ENCODE measurements around the gene MFNG.

GRCh38 chr22:37492428-37493344 lies 6.5 kb upstream of the MFNG start:
- TF ChIP-seq CTCF (conservative IDR thresholded peaks at IDR 0.05 in 1 of 2, IDR thresholded peaks at IDR 0.05 in 1 of 2; ENCODE audit: low read depth in 1 of 2, low read length in 2 of 2), result peak; percentile 37 to 66
- TF ChIP-seq EZH2 (IDR thresholded peaks at IDR 0.05; ENCODE audit: low read length, missing control alignments), result no peak
